ENCODE measurements around the gene AEBP2.

Gene AEBP2

GRCh38 chr12:19553175-19553574 is 113.9 kb downstream of the AEBP2 start:
- no peak for DNase-seq (ENCODE audit: low read depth)

- DNase-seq (ENCODE audit: low read depth): no peak
Observed at GRCh38 chr12:19561411-19561961, 122.2 kb downstream of the AEBP2 start.

All from GM04504 (cell line).